GM19468 (cell line): ENCODE results near the gene SLCO4A1.

ENCODE experiments used
- ATAC-seq: cut with Tn5 transposase; IDR thresholded peaks from one replicate; pipeline ENCODE4 v1.9.1; 2021; ENCODE audit warnings: mild to moderate bottlenecking, moderate library complexity, moderate number of reproducible peaks; ENCODE audit not compliant: unreplicated experiment; ENCODE audit errors: extremely low read depth

Gene SLCO4A1

DNA sequence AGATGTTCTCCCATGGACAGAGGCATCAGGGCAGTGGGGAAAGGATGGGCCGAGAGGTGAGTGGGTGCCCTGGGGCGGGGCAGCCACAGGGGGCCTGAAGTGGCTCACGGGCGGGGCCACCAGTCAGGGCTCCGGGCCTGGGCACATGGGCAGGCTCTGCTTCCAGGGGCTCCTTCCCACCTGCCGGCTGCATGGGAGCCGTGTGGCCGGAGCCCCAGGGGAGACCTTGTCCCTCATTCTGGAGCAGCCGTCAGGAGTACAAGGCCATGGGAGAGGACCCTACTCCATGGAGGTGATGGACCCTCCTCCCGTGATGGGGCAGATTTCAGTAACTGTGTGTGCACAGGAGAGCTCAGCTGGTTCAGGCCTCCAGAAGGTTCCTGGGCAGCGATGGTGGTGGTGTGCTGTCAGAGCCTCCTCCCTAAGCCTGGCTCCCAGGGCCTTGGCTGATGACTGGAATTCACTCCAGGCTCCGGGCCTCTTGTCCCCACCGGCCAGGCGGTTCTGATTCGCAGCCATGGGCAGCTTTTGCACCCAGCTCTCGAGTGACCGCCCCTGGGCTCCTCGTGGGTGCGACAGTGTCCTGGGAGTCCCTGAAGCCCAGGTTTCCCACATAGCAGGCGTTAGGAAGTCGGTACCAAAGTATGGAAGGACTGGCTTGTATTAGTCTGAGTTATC is 6.2 kb downstream of the SLCO4A1 start:
- ATAC-seq, result no peak

DNA sequence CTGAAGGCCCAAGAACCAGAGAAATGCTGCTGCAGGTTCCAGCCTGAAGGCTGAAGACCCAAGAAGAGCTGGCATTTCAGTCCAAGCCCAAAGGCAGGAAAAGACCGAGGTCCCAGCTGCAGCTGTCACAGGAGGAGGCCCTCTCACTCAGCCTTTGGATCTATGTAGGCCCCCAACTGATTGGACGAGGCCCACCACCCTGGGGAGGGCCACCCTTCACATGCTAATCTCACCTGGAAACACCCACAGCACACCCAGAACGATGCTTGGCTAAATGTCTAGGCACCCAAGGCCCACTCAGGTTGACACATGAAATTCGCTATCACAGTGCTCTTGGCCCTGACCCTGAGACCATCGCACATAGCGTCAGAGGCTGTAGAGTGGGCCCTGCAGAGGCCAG is 6.8 kb downstream of the SLCO4A1 start:
- ATAC-seq, result no peak

- ATAC-seq, result no peak
These were observed 8.4 kb downstream of the SLCO4A1 start for GRCh38 chr20:62650551-62651284.

- ATAC-seq, result peak; percentile 14
These were observed 9.2 kb downstream of the SLCO4A1 start for GRCh38 chr20:62651285-62652021.

- ATAC-seq, result peak; percentile 62
These were observed 10.0 kb downstream of the SLCO4A1 start for GRCh38 chr20:62652041-62652893.

GRCh38 chr20:62652894-62653305 is 10.6 kb downstream of the SLCO4A1 start:
- ATAC-seq, result no peak

DNA sequence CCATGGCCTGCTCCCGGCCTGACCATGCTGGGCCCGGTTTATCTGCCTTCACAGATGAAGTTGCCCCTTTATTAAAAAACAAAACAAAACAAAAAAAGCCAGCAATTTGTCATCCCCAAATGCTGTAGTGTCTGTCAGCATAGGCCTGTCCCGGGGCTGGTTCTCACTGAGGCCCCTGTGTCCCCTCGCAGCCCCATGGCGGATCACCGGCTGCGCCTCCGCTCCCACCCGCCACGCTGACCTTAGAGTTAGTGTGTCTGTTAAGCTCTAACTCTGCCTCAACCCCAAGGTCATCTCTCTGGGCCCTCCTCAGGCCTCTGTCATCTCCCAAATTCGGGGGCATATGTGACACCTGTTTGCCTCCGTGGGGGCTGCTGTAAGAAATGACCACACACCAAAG is 11.1 kb downstream of the SLCO4A1 start:
- ATAC-seq, result no peak

- ATAC-seq, result no peak
These were observed 11.8 kb downstream of the SLCO4A1 start for GRCh38 chr20:62653951-62654685.

GRCh38 chr20:62655282-62656196 is 13.2 kb downstream of the SLCO4A1 start:
- ATAC-seq, result no peak

GRCh38 chr20:62656197-62656918 is 14.1 kb downstream of the SLCO4A1 start:
- ATAC-seq, result no peak

GRCh38 chr20:62656919-62657588 is 14.8 kb downstream of the SLCO4A1 start:
- no peak for ATAC-seq

GRCh38 chr20:62657589-62657942 is 15.3 kb downstream of the SLCO4A1 start:
- no peak for ATAC-seq

DNA sequence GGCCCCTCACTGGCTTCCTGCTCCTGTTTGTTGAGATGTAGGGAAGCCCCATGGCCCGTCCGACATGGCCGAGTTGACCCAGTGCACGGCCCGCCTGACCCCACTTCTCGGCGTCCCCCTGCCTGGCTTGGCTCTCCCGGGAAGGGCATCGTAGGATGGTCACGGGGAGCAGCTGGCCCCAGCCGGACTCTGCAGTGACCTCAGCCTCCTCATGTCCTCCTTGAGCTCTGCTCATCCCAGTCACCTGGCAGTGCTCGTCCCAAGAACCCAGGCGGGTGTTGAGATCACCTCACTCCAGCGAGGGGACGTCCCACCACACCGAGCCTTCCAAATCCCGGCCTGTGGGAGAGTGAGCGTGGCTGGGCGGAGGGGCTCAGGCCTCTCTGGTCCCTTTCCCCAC is 15.7 kb downstream of the SLCO4A1 start:
- ATAC-seq, result no peak

GRCh38 chr20:62658593-62659178 is 16.4 kb downstream of the SLCO4A1 start:
- no peak for ATAC-seq

DNA sequence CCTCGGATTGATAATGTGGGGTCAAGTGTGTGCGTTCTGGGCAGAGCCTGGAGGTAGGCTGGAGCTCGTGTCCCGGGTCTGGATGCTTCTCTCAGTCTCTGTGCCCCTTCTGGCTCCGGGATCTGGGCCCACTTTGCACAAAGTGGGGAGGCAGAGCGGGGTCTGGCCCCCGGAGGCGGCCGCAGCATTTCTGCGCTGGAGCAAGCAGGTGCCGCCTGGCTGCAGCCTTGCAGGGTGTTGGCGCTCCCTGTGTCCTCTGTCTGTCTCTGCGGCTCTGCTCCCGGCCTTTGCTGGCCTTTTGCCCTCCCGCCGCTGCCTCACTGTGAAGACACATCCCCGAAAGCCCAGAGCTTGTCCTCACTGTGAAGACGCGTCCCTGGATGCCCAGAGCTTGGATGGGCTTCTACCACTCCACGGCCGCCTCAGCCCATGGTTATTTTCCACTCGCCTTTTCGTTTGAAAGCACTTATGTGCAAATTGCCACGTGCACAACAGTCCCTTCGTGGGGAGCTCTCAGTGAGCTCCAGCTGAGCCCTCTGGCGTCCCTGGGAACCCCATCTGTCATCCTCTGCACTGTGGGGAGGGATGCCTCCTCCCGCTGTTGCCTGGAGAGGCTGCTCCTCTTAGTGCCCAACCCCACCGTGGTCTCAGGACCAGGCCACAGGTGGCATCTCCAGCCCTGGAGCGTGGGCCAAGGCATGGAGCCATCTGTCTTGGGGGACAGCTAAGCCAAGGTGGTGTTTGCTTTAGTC is 17.4 kb downstream of the SLCO4A1 start:
- no peak for ATAC-seq

- ATAC-seq, result no peak
These were observed 17.9 kb downstream of the SLCO4A1 start for GRCh38 chr20:62660240-62660615.
